Neural cell (in vitro differentiated cells): ENCODE measurements around the gene HOXC6. TPM values are rescaled to one million over a fixed set of nuclear protein-coding genes. Genes with fewer than 3 reads are reported as not detected.

ENCODE experiments used
- H2AFZ ChIP-seq: fragments of 200-600, 300-800 bp; sonication (generic), shearing (Covaris generic); 2 replicates; pipeline ENCODE4 v1.6.0; 2014; ENCODE audit warnings: low read depth, mild to moderate bottlenecking, antibody characterized with exemption, low read length, moderate library complexity
- H3F3A ChIP-seq: fragments of 200-600 bp; shearing (Covaris generic); 2 replicates; pipeline ENCODE4 v1.6.1; 2016; ENCODE audit warnings: mild to moderate bottlenecking, moderate library complexity, mixed read lengths, antibody characterized with exemption, low read length; ENCODE audit not compliant: insufficient read depth, poor library complexity, severe bottlenecking
- H3K27ac ChIP-seq: fragments of 200-600, 300-800 bp; sonication (generic), shearing (Covaris generic); 2 replicates; pipeline ENCODE4 v1.5.1; 2014; ENCODE audit warnings: mild to moderate bottlenecking, low read length, moderate library complexity
- H3K27me3 ChIP-seq: fragments of 300-800, 200-600 bp; sonication (generic), shearing (Covaris generic); 2 replicates; pipeline ENCODE4 v1.6.0; 2014; ENCODE audit warnings: mild to moderate bottlenecking, low read depth, low read length, moderate library complexity; ENCODE audit not compliant: insufficient read depth
- H3K36me3 ChIP-seq: fragments of 300-800, 200-600 bp; sonication (generic), shearing (Covaris generic); 2 replicates; pipeline ENCODE4 v1.5.1; 2014; ENCODE audit warnings: mild to moderate bottlenecking, antibody characterized with exemption, low read length, moderate library complexity; ENCODE audit not compliant: insufficient read depth
- H3K4me2 ChIP-seq: fragments of 300-800, 200-600 bp; sonication (generic), shearing (Covaris generic); 2 replicates; pipeline ENCODE4 v1.6.0; 2014; ENCODE audit warnings: mild to moderate bottlenecking, low read length
- H3K4me3 ChIP-seq: fragments of 300-800, 200-600 bp; sonication (generic), shearing (Covaris generic); 2 replicates; pipeline ENCODE4 v1.5.1; 2014; ENCODE audit warnings: mild to moderate bottlenecking, low read length, moderate library complexity
- H3K79me2 ChIP-seq: fragments of 200-600 bp; shearing (Covaris generic); replicated peaks from 2 replicates; pipeline ENCODE4 v1.6.0; 2014; ENCODE audit warnings: mild to moderate bottlenecking, low read length, moderate library complexity; ENCODE audit not compliant: insufficient read depth
- H3K9ac ChIP-seq: fragments of 300-800, 200-600 bp; sonication (generic), shearing (Covaris generic); 2 replicates; pipeline ENCODE4 v1.6.1; 2016; ENCODE audit warnings: mild to moderate bottlenecking, low read length, mixed read lengths
- H3K9me2 ChIP-seq: fragments of 200-600 bp; shearing (Covaris generic); 2 replicates; pipeline ENCODE4 v1.6.1; 2016; ENCODE audit warnings: mild to moderate bottlenecking, low read length, mixed read lengths; ENCODE audit not compliant: insufficient read depth
- H3K9me3 ChIP-seq: fragments of 200-600, 300-800 bp; sonication (generic), shearing (Covaris generic); 2 replicates; pipeline ENCODE4 v1.6.1; 2016; ENCODE audit warnings: mild to moderate bottlenecking, mixed run types, low read length, moderate library complexity, mixed read lengths
- H4K20me1 ChIP-seq: fragments of 200-600 bp; shearing (Covaris generic); 2 replicates; pipeline ENCODE4 v1.6.1; 2016; ENCODE audit warnings: mild to moderate bottlenecking, mixed run types; ENCODE audit not compliant: insufficient read depth
- EP300 ChIP-seq: fragments of 450-650 bp; conservative IDR thresholded peaks from 2 replicates; pipeline ENCODE4 v1.6.1; 2014; ENCODE audit warnings: antibody characterized with exemption, mild to moderate bottlenecking, moderate library complexity; ENCODE audit not compliant: poor library complexity, severe bottlenecking
- EZH2 ChIP-seq: fragments of 200-600, 300-800 bp; shearing (Covaris generic), sonication (generic); IDR thresholded peaks from 2 replicates; pipeline ENCODE4 v1.6.1; 2014; ENCODE audit warnings: antibody characterized with exemption, low read length, borderline replicate concordance, mild to moderate bottlenecking; ENCODE audit not compliant: insufficient read depth, poor library complexity, severe bottlenecking
- MXI1 ChIP-seq: fragments of 450-650 bp; conservative IDR thresholded peaks from 2 replicates; pipeline ENCODE4 v1.6.1; 2014; ENCODE audit warnings: antibody characterized with exemption, mild to moderate bottlenecking; ENCODE audit not compliant: poor library complexity, severe bottlenecking
- POLR2AphosphoS5 ChIP-seq: IDR thresholded peaks from 2 replicates; pipeline ENCODE4 v1.6.1; 2012
- RAD21 ChIP-seq: fragments of 450-650 bp; conservative IDR thresholded peaks from 2 replicates; pipeline ENCODE4 v1.6.1; 2014; ENCODE audit warnings: antibody characterized with exemption, mild to moderate bottlenecking, moderate library complexity
- REST ChIP-seq: IDR thresholded peaks from 2 replicates; pipeline ENCODE4 v1.6.1; 2012; ENCODE audit warnings: borderline replicate concordance
- SMC3 ChIP-seq: fragments of 450-650 bp; conservative IDR thresholded peaks from 2 replicates; pipeline ENCODE4 v1.6.1; 2014; ENCODE audit warnings: antibody characterized with exemption, mild to moderate bottlenecking, moderate library complexity; ENCODE audit not compliant: poor library complexity
- TAF1 ChIP-seq: IDR thresholded peaks from 2 replicates; pipeline ENCODE4 v1.6.1; 2012; ENCODE audit warnings: low read depth
- polyA plus RNA-seq: library from polyadenylated mRNA; depleted of rRNA; stranded (reverse); fragments of >200 nt; gene quantifications from 2 replicates; pipeline ENCODE4 v1.2.3, GENCODE V29; 2014
- TF ChIP-seq, protein P1 (sequence below): fragments of 450-650 bp; IDR thresholded peaks from 2 replicates; pipeline ENCODE4 v1.5.1; 2014; ENCODE audit warnings: antibody characterized with exemption, mild to moderate bottlenecking, moderate library complexity; ENCODE audit not compliant: poor library complexity, severe bottlenecking

Gene HOXC6
- polyA plus RNA-seq, 1 donor from 2014 or later: not detected

DNA sequence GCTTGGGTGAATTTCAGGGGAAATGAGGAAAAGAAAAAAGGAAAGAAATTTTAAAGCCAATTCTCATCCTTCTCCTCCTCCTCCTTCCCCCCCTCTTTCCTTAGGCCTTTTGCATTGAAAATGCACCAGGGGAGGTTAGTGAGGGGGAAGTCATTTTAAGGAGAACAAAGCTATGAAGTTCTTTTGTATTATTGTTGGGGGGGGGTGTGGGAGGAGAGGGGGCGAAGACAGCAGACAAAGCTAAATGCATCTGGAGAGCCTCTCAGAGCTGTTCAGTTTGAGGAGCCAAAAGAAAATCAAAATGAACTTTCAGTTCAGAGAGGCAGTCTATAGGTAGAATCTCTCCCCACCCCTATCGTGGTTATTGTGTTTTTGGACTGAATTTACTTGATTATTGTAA lies 27.3 kb downstream of the HOXC6 start:
- H3K27me3 ChIP-seq: peaks cover 99% of the 10 kb centered on the region
- no peaks in the 10 kb centered on the region for H4K20me1 ChIP-seq
- no peak overlapping the region for H2AFZ ChIP-seq
- no peak overlapping the region for H3K9ac ChIP-seq
- H3K36me3 ChIP-seq: no peaks in the 10 kb centered on the region
- no peaks in the 10 kb centered on the region for H3F3A ChIP-seq
- H3K4me2 ChIP-seq: no peak overlapping the region
- H3K9me2 ChIP-seq: no peaks in the 10 kb centered on the region
- no peak for TF ChIP-seq SMC3
- TF ChIP-seq, protein P1, sequence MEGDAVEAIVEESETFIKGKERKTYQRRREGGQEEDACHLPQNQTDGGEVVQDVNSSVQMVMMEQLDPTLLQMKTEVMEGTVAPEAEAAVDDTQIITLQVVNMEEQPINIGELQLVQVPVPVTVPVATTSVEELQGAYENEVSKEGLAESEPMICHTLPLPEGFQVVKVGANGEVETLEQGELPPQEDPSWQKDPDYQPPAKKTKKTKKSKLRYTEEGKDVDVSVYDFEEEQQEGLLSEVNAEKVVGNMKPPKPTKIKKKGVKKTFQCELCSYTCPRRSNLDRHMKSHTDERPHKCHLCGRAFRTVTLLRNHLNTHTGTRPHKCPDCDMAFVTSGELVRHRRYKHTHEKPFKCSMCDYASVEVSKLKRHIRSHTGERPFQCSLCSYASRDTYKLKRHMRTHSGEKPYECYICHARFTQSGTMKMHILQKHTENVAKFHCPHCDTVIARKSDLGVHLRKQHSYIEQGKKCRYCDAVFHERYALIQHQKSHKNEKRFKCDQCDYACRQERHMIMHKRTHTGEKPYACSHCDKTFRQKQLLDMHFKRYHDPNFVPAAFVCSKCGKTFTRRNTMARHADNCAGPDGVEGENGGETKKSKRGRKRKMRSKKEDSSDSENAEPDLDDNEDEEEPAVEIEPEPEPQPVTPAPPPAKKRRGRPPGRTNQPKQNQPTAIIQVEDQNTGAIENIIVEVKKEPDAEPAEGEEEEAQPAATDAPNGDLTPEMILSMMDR: no peak
- no peak for TF ChIP-seq REST
- TF ChIP-seq EP300: no peak
- no peak for TF ChIP-seq TAF1
- TF ChIP-seq EZH2: no peak
- no peak for TF ChIP-seq RAD21
- no peak for TF ChIP-seq MXI1
- no peak for TF ChIP-seq POLR2AphosphoS5
- H3K27ac ChIP-seq: no peak overlapping the region
- H3K4me3 ChIP-seq: no peak overlapping the region
- no peaks in the 10 kb centered on the region for H3K9me3 ChIP-seq
- no peaks in the 10 kb centered on the region for H3K79me2 ChIP-seq

GRCh38 chr12:54056110-54056509 lies 27.9 kb downstream of the HOXC6 start:
- no peak overlapping the region for H3K4me2 ChIP-seq
- H3K4me3 ChIP-seq: no peak overlapping the region
- H3K27me3 ChIP-seq: peaks cover 99% of the 10 kb centered on the region
- TF ChIP-seq EZH2 (no peak), REST (no peak), EP300 (no peak), POLR2AphosphoS5 (no peak), RAD21 (no peak), TAF1 (no peak), MXI1 (no peak), SMC3 (no peak)
- TF ChIP-seq, protein P1: no peak
- H3F3A ChIP-seq: no peaks in the 10 kb centered on the region
- H4K20me1 ChIP-seq: no peaks in the 10 kb centered on the region
- H2AFZ ChIP-seq: no peak overlapping the region
- no peaks in the 10 kb centered on the region for H3K9me3 ChIP-seq
- H3K9ac ChIP-seq: no peak overlapping the region
- H3K9me2 ChIP-seq: no peaks in the 10 kb centered on the region
- H3K79me2 ChIP-seq: no peaks in the 10 kb centered on the region
- H3K27ac ChIP-seq: no peak overlapping the region
- no peaks in the 10 kb centered on the region for H3K36me3 ChIP-seq
